Panc1 (cell line): ENCODE data around the gene THRB.

Source experiments
- CTCF ChIP-seq: fragments of 450-650 bp; IDR thresholded peaks from 2 replicates; pipeline ENCODE4 v1.5.1; 2017; ENCODE audit warnings: mild to moderate bottlenecking
- POLR2AphosphoS5 ChIP-seq: IDR thresholded peaks from 2 replicates; pipeline ENCODE4 v1.6.1; 2012; ENCODE audit warnings: mild to moderate bottlenecking, low read depth, low read length, moderate library complexity
- TCF7L2 ChIP-seq: IDR thresholded peaks from 2 replicates; pipeline ENCODE4 v1.6.1; 2011; ENCODE audit warnings: mild to moderate bottlenecking, low read depth, low read length, inconsistent platforms

GRCh38 chr3:24364359-24364758 lies 130.3 kb downstream of the THRB start:
- TF ChIP-seq CTCF (no peak), TCF7L2 (no peak), POLR2AphosphoS5 (no peak)
